Mucosa of descending colon (tissue), 3 donors: Measurements from ENCODE around the gene GABBR2. TPM values are rescaled to one million over a fixed set of nuclear protein-coding genes. Genes with fewer than 3 reads are reported as not detected.

ENCODE experiments used
- ATAC-seq: fragments of 200-7000 bp; cut with Tn5 transposase; one replicate; pipeline ENCODE4 v1.9.1; 2020; ENCODE audit warnings: mild to moderate bottlenecking, moderate library complexity
- DNase-seq, 3 donors: peaks; one replicate each; pipeline ENCODE4 v3.0.0-alpha.2; 2020
- H3K36me3 ChIP-seq: fragments of 200-600 bp; one replicate; pipeline ENCODE4 v1.8.0; 2021; ENCODE audit warnings: low read depth, mild to moderate bottlenecking
- H3K4me1 ChIP-seq: fragments of 200-600 bp; one replicate; pipeline ENCODE4 v1.8.0; 2021; ENCODE audit warnings: low read depth, mild to moderate bottlenecking
- H3K4me3 ChIP-seq: fragments of 200-600 bp; one replicate; pipeline ENCODE4 v1.8.0; 2021; ENCODE audit warnings: mild to moderate bottlenecking
- H3K9me3 ChIP-seq: fragments of 200-600 bp; one replicate; pipeline ENCODE4 v1.8.0; 2021; ENCODE audit warnings: mild to moderate bottlenecking
- intact Hi-C, 2 donors: fragments of 100-400 bp; cut with DNase I in 1 of 2; cut with micrococcal nuclease in 1 of 2; formaldehyde crosslinking; loops; one replicate each; pipeline versions ENCODE4 v1.11.0 to v1.11.1; 2022; cut with DNase I, micrococcal nuclease
- total RNA-seq, 3 donors: library from RNA; stranded (reverse); fragmentation: NEBNext Ultra II Directional in 2 of 3; extraction: Animal tissue kit (Norgen Biotek cat#: 25700) in 2 of 3; gene quantifications; one replicate each; pipeline versions ENCODE4 v1.2.1 to v1.2.4, GENCODE V29; 2021 to 2023
- TF ChIP-seq, protein P1 (sequence below): fragments of 200-600 bp; IDR thresholded peaks from one replicate; pipeline ENCODE4 v1.8.0; 2022; ENCODE audit warnings: antibody characterized with exemption, mild to moderate bottlenecking
- donor health status: DM: no; HTN: no; CAD: no; lungs with moderate emphysema.
- donor health status: DM: no; HTN: no; CAD: no.
- donor health status: DM: no; HTN: yes; CAD: no.

The GABBR2 gene
- total RNA-seq, 3 donors from 2014 or later, result 0.35 TPM; not detected in 2

DNA sequence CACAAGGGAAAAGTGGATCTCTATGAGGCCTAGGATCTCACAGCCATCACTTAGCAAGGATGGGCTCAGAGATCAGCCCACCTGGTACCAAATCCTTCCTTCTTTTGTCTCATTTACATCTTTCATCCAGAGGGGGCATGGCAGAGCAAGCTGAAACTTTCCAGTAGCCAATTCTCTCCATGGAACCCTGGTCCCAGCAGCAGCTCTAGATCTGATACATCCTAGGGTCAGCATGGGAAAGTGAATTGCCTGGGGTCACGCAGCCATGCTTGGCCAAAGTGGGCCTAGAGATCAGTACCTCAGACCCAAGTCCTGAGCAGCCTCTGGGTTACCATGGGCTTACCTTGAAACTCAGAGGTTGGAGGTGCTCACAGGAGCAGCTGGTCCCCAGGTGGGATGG is 170.5 kb downstream of the GABBR2 start:
- DNase-seq (no peak), ATAC-seq (no peak)
- no peaks in the 10 kb centered on the region for H3K4me1 ChIP-seq
- intact Hi-C loops, result no loop called here
- TF ChIP-seq, protein P1, sequence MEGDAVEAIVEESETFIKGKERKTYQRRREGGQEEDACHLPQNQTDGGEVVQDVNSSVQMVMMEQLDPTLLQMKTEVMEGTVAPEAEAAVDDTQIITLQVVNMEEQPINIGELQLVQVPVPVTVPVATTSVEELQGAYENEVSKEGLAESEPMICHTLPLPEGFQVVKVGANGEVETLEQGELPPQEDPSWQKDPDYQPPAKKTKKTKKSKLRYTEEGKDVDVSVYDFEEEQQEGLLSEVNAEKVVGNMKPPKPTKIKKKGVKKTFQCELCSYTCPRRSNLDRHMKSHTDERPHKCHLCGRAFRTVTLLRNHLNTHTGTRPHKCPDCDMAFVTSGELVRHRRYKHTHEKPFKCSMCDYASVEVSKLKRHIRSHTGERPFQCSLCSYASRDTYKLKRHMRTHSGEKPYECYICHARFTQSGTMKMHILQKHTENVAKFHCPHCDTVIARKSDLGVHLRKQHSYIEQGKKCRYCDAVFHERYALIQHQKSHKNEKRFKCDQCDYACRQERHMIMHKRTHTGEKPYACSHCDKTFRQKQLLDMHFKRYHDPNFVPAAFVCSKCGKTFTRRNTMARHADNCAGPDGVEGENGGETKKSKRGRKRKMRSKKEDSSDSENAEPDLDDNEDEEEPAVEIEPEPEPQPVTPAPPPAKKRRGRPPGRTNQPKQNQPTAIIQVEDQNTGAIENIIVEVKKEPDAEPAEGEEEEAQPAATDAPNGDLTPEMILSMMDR, result no peak
- no peak overlapping the region for H3K4me3 ChIP-seq
- no peaks in the 10 kb centered on the region for H3K9me3 ChIP-seq
- no peaks in the 10 kb centered on the region for H3K36me3 ChIP-seq

DNA sequence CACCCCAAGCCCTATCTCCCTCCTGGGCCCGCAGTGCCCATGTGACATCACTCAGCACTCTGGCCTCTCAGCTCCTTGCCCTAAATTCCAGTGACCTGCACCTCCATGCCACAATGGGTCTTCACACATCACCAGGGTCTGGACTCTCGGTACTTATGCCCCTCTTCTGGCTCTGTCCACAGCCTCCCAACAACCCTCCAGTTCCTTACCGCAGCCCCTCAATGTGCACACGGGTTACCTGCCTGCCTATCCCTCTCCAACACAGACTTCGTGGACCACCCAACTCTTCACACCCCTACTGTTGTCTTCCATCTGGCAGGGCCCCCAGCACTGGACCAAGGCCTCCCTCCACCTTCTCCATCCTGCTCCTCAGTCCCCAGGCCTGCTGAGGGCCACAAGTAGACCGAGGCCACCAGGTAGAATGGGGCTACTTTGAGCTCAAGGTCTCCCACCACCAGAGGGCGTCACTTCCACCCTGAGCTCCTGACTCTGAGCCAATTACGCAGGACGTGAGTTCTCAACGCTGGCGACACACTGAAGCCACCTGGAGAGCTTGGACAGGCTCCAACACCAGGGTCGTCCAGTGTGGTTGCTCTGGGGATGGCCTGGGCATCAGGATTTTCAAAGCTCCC is 172.1 kb downstream of the GABBR2 start:
- TF ChIP-seq, protein P1, result no peak

DNA sequence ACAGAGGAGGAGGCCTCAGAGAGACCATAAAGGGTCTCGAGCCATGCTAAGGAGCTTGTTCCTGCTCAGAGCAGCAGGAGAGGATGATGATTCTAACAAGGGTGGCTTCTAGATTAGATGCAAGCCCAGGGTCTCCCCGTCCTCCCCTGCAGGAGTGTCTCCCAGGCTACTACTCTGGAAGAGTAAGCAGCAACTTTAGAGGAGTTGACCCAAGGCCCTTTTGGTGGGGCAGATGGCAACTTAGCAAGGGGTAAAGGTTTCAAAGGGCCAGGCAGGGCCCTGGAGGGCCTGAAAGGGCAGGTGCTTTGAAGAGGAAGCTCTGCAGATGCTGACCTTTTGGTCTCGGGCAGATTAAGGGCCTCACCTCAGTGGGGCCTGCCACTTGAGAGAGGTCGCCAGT is 174.9 kb downstream of the GABBR2 start:
- ATAC-seq, result no peak
- TF ChIP-seq, protein P1, result no peak
- no peak overlapping the region for H3K4me3 ChIP-seq
- intact Hi-C loops, result no loop called here
- H3K9me3 ChIP-seq, result no peaks in the 10 kb centered on the region
- H3K36me3 ChIP-seq, result no peaks in the 10 kb centered on the region
- DNase-seq, result no peak
- H3K4me1 ChIP-seq, result no peaks in the 10 kb centered on the region

More for the DNA sequence above, 172.1 kb downstream of the GABBR2 start:
- Histone ChIP-seq H3K36me3 (no peaks in the 10 kb centered on the region), H3K4me3 (no peak overlapping the region), H3K9me3 (no peaks in the 10 kb centered on the region), H3K4me1 (no peaks in the 10 kb centered on the region)
- ATAC-seq (peak; percentile 45), DNase-seq (peak in 2 of 3 donors; percentile 32 to 40)
- intact Hi-C loops, result no loop called here

DNA sequence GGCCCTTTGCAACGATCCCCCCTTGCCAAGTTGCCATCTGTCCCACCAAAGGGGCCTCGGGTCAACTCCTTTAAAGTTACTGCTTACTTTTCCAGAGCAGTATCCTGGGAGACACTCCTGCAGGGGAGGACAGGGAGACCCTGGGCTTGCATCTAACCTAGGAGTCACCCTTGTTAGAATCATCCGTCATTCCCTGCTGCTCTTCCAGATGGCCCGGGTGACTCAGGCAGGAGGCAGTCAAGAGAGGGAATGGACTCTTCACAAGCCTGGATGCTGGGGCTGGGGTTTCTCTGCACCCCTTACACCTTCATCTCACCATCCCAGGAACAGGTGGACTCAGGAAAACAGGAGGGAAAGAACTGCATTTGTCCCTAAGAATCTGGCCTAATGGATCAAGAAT is 175.6 kb downstream of the GABBR2 start:
- intact Hi-C loops, result no loop called here
- Histone ChIP-seq H3K36me3 (no peaks in the 10 kb centered on the region), H3K9me3 (no peaks in the 10 kb centered on the region), H3K4me1 (no peaks in the 10 kb centered on the region), H3K4me3 (no peak overlapping the region)
- no peak for DNase-seq
- no peak for ATAC-seq
- TF ChIP-seq, protein P1, result no peak

DNA sequence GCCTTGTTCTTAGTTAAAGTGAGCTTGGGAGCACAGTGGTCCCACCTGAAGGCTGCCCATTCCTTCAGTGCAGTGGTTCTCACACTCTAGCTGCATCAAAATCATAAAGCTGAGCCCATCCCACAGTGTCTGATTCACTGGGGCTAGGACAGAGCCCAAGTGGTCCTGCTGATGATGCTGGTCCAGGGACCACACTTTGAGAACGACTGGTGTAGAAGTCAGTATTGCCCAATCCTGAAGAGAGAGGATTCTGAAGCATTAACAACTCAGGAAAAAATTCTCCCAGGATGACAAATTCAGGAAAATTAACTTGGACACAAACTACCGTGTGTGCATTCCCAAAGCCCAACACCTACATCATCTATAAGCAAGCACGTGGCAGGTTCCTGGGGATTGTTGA is 176.2 kb downstream of the GABBR2 start:
- DNase-seq, result no peak

More for the DNA sequence above, 176.2 kb downstream of the GABBR2 start:
- intact Hi-C loops, result no loop called here
- no peak for ATAC-seq
- no peak overlapping the region for H3K4me3 ChIP-seq
- H3K4me1 ChIP-seq, result no peaks in the 10 kb centered on the region
- H3K36me3 ChIP-seq, result no peaks in the 10 kb centered on the region
- no peaks in the 10 kb centered on the region for H3K9me3 ChIP-seq
- TF ChIP-seq, protein P1, result no peak
